ENCODE data around the gene CIB2.
"Not testable (repeated sequence)": the region's sequence is repeated elsewhere in the genome, so short reads cannot be mapped to it uniquely, and the experiment has no call there.

DNA sequence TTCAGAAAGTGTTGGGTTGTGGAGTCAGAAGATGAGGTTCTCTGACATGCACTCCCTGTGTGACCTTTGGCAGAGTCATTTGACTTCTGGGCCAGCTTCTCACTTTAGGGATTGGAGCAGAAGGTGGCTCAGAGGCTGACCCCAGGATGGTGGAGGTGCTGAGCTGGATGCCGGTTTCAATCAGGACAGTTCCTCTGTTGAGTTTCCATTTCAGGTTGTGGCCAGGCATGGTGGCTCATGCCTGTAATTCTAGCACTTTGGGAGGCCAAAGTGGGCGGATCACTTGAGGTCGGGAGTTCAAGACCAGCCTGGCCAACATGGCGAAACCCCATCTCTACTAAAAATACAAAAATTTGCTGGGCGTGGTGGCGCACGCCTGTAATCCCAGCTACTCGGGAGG, 19.8 kb upstream of the CIB2 start:
- TF ChIP-seq, protein P1, sequence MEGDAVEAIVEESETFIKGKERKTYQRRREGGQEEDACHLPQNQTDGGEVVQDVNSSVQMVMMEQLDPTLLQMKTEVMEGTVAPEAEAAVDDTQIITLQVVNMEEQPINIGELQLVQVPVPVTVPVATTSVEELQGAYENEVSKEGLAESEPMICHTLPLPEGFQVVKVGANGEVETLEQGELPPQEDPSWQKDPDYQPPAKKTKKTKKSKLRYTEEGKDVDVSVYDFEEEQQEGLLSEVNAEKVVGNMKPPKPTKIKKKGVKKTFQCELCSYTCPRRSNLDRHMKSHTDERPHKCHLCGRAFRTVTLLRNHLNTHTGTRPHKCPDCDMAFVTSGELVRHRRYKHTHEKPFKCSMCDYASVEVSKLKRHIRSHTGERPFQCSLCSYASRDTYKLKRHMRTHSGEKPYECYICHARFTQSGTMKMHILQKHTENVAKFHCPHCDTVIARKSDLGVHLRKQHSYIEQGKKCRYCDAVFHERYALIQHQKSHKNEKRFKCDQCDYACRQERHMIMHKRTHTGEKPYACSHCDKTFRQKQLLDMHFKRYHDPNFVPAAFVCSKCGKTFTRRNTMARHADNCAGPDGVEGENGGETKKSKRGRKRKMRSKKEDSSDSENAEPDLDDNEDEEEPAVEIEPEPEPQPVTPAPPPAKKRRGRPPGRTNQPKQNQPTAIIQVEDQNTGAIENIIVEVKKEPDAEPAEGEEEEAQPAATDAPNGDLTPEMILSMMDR (IDR thresholded peaks at IDR 0.05; ENCODE audit: low read depth, low read length) = not testable (repeated sequence)
- TF ChIP-seq EZH2phosphoT487 (IDR thresholded peaks at IDR 0.05; ENCODE audit: low read depth) = not testable (repeated sequence)
